ENCODE measurements around the gene PLEK. TPM values are rescaled to one million over a fixed set of nuclear protein-coding genes. Genes with fewer than 3 reads are reported as not detected.

The PLEK gene
- total and polyA plus RNA-seq, 2 of the 13 experiments (the other 11 are each of a cell fraction or from before 2014, with no cell fraction given), result not detected

GRCh38 chr2:68388772-68389171 is 23.7 kb downstream of the PLEK start:
- H3K27ac ChIP-seq (ENCODE audit: extremely low read length, insufficient read depth, low read length), result no peak overlapping the region
- no peak overlapping the region for H3K4me2 ChIP-seq (ENCODE audit: low read depth, low read length)
- 14% methylated on average over 1 of the region's 1 CpG for WGBS (ENCODE audit: low lambda C conversion rate)
- no peak overlapping the region for H3K9ac ChIP-seq (ENCODE audit: insufficient read depth, low read depth, low read length)
- no peak overlapping the region for H3K4me3 ChIP-seq (replicated peaks in 1 of 3; ENCODE audit: insufficient read depth in 1 of 3, low read depth in 2 of 3, low read length in 3 of 3)
- intact Hi-C loops (cut with micrococcal nuclease; ENCODE audit: unreplicated experiment) (no loop called here), in situ Hi-C loops (cut with HindIII; ENCODE audit: extremely low pct_ligation_motif_present, low pct_unique_long_range_greater_than_20kb) (no loop called here)
- 0 out of 2 replicates have a peak, but pooled peaks cover 5% of the 10 kb centered on the region for H3K4me1 ChIP-seq (ENCODE audit: insufficient read depth, low read length)
- ChIA-PET CTCF (ENCODE audit: low intra/inter-chr PET ratio, low total read pairs) (no interaction called here), POLR2A (no interaction called here)
- FAIRE-seq (no peak), ATAC-seq (no peak), DNase-seq (ENCODE audit: low spot score) (no peak)
- no TSS peak for BruUV-seq (replicated peaks)
- H4K20me1 ChIP-seq (ENCODE audit: insufficient read depth, low read length), result no peaks in the 10 kb centered on the region
- TF ChIP-seq SRY (CRISPR knock-in tag; IDR thresholded peaks at IDR 0.05) (no peak), ZBTB10 (CRISPR knock-in tag; IDR thresholded peaks at IDR 0.05; ENCODE audit: borderline replicate concordance) (no peak), ZNF574 (CRISPR knock-in tag; IDR thresholded peaks at IDR 0.05) (no peak), CCDC6 (CRISPR knock-in tag; IDR thresholded peaks at IDR 0.05) (no peak), NFE2L1 (CRISPR knock-in tag; IDR thresholded peaks at IDR 0.05; ENCODE audit: borderline replicate concordance) (no peak), REPIN1 (CRISPR knock-in tag; IDR thresholded peaks at IDR 0.05; ENCODE audit: borderline replicate concordance, low read depth) (no peak), TFAP4 (IDR thresholded peaks at IDR 0.05; ENCODE audit: borderline replicate concordance, low read depth) (no peak), ZC3H13 (CRISPR knock-in tag; IDR thresholded peaks at IDR 0.05) (no peak), MZF1 (CRISPR knock-in tag; IDR thresholded peaks at IDR 0.05; ENCODE audit: borderline replicate concordance) (no peak), NR1H2 (CRISPR knock-in tag; IDR thresholded peaks at IDR 0.05; ENCODE audit: borderline replicate concordance, low read depth) (no peak), NFKB2 (CRISPR knock-in tag; IDR thresholded peaks at IDR 0.05; ENCODE audit: borderline replicate concordance) (no peak), KDM4B (CRISPR knock-in tag; IDR thresholded peaks at IDR 0.05) (no peak)
- H3K9me3 ChIP-seq (ENCODE audit: low read length), result no peaks in the 10 kb centered on the region
- H3K79me2 ChIP-seq (ENCODE audit: insufficient read depth, low read length), result no peaks in the 10 kb centered on the region
- H2AFZ ChIP-seq (ENCODE audit: low read length), result no peak overlapping the region
- peaks cover 0 to 9% of the 10 kb centered on the region in 2 experiments; a peak in 1 of 5 replicates for H3K27me3 ChIP-seq (ENCODE audit: control insufficient read depth in 1 of 2, insufficient read depth in 2 of 2, low read length in 2 of 2)
- H3K36me3 ChIP-seq (replicated peaks in 1 of 2; ENCODE audit: control insufficient read depth in 1 of 2, insufficient read depth in 2 of 2, low read length in 2 of 2), result no peaks in the 10 kb centered on the region

All from HepG2 (cell line).